ENCODE data around the gene PPFIBP2.

PPFIBP2 gene

DNA sequence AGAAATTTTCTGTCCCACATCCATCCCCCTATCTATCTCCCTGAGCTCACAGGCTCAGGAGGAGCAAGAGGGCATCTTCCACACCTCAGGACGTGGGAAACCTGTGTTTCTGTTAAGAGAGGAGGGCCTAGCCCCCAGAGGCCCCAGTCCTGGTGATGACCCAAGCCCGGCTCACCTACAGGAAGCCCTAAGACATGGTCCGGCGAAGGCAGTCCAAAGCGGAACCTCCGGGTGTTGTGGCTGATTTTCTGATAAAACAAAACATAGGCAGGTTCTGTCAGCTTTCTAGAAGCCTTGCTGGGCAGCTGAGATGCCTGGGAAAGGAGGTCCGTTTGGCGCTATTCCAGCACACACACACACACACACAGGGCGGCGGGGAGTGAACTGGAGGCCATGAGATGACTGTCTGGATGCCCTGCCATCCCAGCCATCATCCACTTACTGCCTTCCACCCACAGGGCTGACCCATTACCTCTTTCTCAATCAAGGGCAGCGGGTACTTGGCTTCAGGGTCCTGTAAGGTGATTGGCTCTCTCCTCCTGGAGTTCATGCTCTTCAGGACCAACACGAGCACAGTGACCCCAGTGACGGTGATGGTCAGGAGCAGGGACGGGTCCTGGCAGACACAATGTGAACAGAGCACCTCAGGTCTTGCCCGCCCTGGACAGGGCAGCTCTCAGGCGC lies 158.6 kb downstream of the PPFIBP2 start:
- no peak for DNase-seq

- no peak for DNase-seq
Measured at GRCh38 chr11:7672960-7673723, 159.3 kb downstream of the PPFIBP2 start, which contains the start of gene CYB5R2. TSS of gene CYB5R2 (minus strand) at chr11:7673500. CDS start at chr11:7672825, 675 bp downstream.

DNA sequence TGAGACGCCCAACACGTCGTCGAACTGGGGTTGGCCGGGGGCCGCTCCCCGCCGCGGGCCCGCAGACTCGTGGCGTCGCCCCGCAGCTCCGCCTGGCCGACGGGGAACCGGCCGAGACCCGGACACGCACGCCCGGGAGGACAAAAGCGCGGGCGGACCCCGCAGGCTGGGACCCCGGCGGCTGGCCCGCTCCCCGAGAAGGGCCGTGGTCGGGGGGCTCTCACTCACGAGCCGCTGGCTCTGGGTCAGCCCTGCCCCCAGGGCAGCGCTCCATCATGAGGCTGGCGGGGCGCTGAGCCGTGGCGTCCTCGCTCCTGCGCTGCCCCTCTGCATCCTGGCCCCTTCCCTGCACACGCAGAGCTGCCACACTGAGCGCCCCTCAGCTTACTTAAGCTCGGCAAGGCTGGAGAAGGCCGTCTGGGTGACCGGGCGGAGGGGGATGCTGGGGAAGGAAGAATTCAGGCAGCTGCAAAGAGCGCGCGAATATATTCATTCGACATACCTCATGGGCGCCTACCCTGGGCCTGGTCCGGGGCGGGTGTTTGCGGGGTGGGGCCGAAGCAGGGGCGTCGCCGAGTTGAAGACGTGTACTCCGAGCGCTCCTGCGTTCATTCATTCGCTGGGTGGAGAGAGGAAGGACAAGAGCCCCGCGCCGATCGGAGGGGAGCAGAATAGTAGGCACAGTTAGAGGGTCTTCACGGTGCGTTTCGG lies 160.1 kb downstream of the PPFIBP2 start:
- DNase-seq = no peak

- no peak for DNase-seq
Measured at GRCh38 chr11:7675631-7676030, 161.8 kb downstream of the PPFIBP2 start.

DNA sequence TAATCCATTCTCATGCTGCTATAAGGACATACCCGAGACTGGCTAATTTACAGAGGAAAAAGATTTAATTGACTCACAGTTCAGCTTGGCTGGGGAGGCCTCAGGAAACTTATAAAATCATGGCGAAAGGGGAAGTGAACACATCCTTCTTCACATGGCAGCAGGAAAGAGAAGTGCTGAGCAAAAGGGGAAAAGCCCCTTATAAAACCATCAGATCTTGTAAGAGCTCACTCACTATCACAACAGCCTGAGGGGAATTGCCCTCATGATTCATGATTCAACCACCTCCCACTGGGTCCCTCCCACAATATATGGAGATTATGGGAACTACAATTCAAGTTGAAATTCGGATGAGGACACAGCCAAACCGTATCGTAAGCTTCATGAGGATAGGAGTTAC lies 163.3 kb downstream of the PPFIBP2 start:
- DNase-seq = no peak

DNA sequence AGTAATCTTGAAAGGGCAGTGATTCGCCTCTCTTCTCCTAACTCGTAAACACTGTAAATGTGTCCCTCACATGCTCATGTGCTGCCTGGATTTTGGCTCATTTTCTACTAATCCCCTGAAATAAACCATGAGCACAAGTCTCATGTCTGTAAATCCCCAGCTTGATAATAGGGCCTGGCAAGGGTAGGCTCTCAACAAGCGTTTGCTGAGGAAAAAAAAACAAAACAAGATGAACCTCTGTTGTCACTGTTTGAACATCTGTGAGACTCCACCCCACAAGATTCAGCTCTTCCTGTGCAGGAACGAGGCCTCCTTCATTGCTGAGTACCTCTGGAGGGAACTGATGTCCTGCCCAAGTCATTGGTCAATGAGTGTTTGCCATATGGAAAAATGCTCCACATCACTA lies 164.0 kb downstream of the PPFIBP2 start:
- DNase-seq = no peak

DNA sequence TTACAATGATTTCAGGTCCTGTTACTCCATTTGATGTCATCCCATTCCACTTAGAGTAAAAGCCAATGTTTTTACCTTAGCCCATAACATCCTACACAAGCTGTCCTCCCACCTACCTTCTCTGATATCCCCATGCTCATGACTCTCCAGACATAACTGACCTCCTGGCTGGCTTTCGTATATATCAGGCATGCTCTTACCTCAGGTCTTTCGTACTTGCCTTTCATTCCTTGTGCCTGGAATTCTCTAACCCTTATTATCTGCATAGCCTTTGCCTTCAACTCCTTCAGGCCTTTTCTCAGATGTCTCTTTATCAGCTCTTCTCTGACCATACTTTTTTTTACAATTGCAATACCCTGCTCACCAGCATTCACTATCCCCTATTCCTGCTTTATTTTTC lies 169.8 kb downstream of the PPFIBP2 start:
- DNase-seq = no peak

GRCh38 chr11:7686761-7687160 lies 173.0 kb downstream of the PPFIBP2 start:
- DNase-seq = no peak

DNA sequence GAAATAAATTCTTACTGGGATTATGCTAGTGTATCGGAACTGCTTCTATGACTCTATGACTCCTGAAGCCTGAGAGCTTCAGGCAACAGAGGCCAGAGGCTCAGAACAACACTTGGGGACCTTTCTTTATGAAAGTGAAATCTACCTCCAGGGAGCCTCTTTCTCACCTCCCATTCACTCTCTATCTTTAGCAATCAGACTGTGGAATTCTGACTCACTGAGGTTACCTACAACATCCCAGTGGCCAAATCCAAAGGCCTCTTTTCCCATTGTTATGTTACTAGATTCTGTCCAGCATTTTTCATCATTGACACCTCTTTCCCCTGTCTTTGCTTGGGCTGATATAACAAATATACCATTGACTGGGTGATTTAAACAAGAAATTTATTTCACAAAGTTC lies 173.6 kb downstream of the PPFIBP2 start:
- no peak for DNase-seq

GRCh38 chr11:7688238-7688826 lies 174.5 kb downstream of the PPFIBP2 start:
- no peak for DNase-seq

- DNase-seq = no peak
Measured at GRCh38 chr11:7689239-7689638, 175.4 kb downstream of the PPFIBP2 start.

DNA sequence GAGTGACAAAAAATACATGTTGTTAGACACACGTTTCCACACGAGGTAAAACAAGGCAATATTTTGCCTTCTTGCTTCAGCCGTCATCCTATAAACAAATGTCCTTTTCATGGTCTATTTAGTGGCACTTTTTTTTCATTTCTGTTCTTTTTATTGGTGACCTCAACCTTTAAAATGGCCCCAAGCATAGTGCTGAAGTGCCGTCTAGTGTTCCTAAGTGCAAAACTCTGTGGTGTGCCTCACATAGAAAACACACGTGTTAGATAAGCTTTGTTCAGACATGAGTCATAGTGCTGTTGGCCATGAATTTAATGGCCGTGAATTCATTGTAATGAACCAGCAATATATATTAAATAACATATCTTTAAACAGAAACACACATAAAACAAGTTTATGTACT lies 176.8 kb downstream of the PPFIBP2 start:
- DNase-seq = no peak

- no peak for DNase-seq
Measured at GRCh38 chr11:7691759-7692350, 178.1 kb downstream of the PPFIBP2 start.

DNA sequence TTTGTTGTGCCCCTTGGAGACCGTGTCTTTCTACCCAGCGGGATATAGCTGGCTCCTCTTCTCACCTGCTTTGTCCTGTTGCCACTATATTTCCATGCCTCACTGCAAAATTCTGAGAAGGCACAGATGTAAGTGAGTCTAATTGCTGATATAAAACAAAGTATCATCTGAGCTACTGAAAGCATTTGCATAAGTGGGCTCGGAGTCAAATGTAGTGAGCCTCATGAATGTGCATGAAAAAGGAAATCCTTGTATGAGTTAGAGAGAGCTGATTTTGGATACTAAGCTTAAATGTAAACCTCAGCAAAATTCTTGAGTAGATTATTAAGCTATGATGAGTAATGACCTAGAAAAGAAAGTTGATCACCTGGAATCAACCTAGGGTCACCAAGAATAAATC lies 178.6 kb downstream of the PPFIBP2 start:
- DNase-seq = no peak

- no peak for DNase-seq
Measured at GRCh38 chr11:7694235-7694634, 180.4 kb downstream of the PPFIBP2 start.

DNA sequence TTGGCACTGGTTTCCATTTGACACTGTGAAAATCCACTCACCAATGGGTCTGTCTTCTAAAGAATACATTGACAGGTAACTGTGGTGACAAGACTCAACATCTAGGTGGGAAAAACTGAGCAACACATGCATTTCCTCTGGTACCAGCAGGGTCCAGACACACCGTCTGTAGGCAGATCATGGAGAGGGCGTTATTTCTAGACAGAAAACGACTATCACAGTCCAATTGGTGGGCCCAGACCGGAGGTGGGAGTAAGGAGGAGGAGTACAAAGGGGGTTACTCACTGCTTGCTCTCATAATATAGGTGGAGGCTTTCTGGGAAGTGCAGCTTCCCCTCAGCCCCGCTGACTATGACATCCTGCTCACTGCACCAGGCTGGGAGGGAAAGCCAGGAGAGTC lies 182.6 kb downstream of the PPFIBP2 start:
- DNase-seq = no peak
